Osteoblast (primary cell): ENCODE results near the gene NOP14. TPM values are rescaled to one million over a fixed set of nuclear protein-coding genes. Genes with fewer than 3 reads are reported as not detected.

Experiments used
- DNase-seq: peaks from one replicate; pipeline ENCODE4 v3.0.0; 2011; ENCODE audit warnings: low spot score, mixed read lengths; ENCODE audit not compliant: insufficient read length; ENCODE audit errors: missing footprints
- H2AFZ ChIP-seq: 2 replicates; pipeline ENCODE4 v1.6.0; 2011; ENCODE audit warnings: mild to moderate bottlenecking, low read length
- H3K27ac ChIP-seq: 2 replicates; pipeline ENCODE4 v1.5.1; 2011; ENCODE audit warnings: mild to moderate bottlenecking, low read depth, low read length, moderate library complexity
- H3K27me3 ChIP-seq: 2 replicates; pipeline ENCODE4 v1.6.0; 2012; ENCODE audit warnings: mild to moderate bottlenecking, control low read depth, inconsistent platforms, low read length, moderate library complexity; ENCODE audit not compliant: insufficient read depth
- H3K36me3 ChIP-seq: 2 replicates; pipeline ENCODE4 v1.5.1; 2011; ENCODE audit warnings: mild to moderate bottlenecking, low read length, control low read depth, moderate library complexity; ENCODE audit not compliant: insufficient read depth
- H3K4me1 ChIP-seq: 2 replicates; pipeline ENCODE4 v1.5.1; 2011; ENCODE audit warnings: mild to moderate bottlenecking, low read length, control low read depth, moderate library complexity; ENCODE audit not compliant: insufficient read depth
- H3K4me2 ChIP-seq: 2 replicates; pipeline ENCODE4 v1.6.0; 2011; ENCODE audit warnings: mild to moderate bottlenecking, low read length; ENCODE audit not compliant: insufficient read depth
- H3K4me3 ChIP-seq: fragments of 200-600 bp; sonication (generic); 3 replicates; pipeline ENCODE4 v1.5.1; 2012; ENCODE audit warnings: mild to moderate bottlenecking, low read length, inconsistent platforms; ENCODE audit not compliant: insufficient read depth
- H3K79me2 ChIP-seq: 2 replicates; pipeline ENCODE4 v1.6.0; 2012; ENCODE audit warnings: mild to moderate bottlenecking, low read length, control low read depth, inconsistent platforms; ENCODE audit not compliant: insufficient read depth
- H3K9me3 ChIP-seq: 2 replicates; pipeline ENCODE4 v1.5.1; 2011; ENCODE audit warnings: low read depth, low read length, control low read depth
- H4K20me1 ChIP-seq: 2 replicates; pipeline ENCODE4 v1.6.0; 2012; ENCODE audit warnings: mild to moderate bottlenecking, low read length, control low read depth; ENCODE audit not compliant: insufficient read depth
- total RNA-seq: library from RNA; depleted of rRNA; stranded (reverse); fragments of >200 nt; gene quantifications from 2 replicates; pipeline ENCODE4 v1.2.3, GENCODE V29; 2012
- TF ChIP-seq, protein P1 (sequence below): IDR thresholded peaks from 2 replicates; pipeline ENCODE4 v1.5.1; 2011; ENCODE audit warnings: mild to moderate bottlenecking, low read depth, low read length, moderate library complexity; ENCODE audit errors: extremely low read depth

NOP14 gene
- total RNA-seq, 1 donor = 30.0 TPM

DNA sequence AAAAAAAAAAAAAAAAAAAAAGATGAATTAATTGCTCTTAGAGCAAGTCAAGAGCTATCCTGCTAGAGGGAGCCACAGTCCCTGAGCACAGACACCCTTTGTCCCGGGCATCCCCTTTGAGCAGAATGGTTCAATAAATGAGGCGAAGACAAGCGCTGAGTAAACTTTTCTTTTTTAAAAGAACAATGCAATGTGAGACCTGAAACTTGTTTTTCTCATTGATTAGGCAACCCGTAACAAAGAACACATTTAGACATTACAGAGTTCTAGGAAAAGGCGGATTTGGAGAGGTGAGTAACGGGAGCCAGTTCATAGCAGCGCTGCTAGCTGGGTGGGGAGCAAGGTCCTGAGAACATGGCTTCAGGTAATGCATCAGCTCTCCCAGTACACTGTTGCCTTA is 46.2 kb upstream of the NOP14 start:
- Histone ChIP-seq H3K9me3 (no peaks in the 10 kb centered on the region), H3K4me2 (no peak overlapping the region), H3K27me3 (no peaks in the 10 kb centered on the region), H3K4me3 (no peak overlapping the region), H3K4me1 (peaks cover 9% of the 10 kb centered on the region), H3K27ac (no peak overlapping the region), H3K79me2 (no peaks in the 10 kb centered on the region), H2AFZ (no peak overlapping the region), H3K36me3 (no peaks in the 10 kb centered on the region), H4K20me1 (no peaks in the 10 kb centered on the region)
- no peak for DNase-seq
- TF ChIP-seq, protein P1, sequence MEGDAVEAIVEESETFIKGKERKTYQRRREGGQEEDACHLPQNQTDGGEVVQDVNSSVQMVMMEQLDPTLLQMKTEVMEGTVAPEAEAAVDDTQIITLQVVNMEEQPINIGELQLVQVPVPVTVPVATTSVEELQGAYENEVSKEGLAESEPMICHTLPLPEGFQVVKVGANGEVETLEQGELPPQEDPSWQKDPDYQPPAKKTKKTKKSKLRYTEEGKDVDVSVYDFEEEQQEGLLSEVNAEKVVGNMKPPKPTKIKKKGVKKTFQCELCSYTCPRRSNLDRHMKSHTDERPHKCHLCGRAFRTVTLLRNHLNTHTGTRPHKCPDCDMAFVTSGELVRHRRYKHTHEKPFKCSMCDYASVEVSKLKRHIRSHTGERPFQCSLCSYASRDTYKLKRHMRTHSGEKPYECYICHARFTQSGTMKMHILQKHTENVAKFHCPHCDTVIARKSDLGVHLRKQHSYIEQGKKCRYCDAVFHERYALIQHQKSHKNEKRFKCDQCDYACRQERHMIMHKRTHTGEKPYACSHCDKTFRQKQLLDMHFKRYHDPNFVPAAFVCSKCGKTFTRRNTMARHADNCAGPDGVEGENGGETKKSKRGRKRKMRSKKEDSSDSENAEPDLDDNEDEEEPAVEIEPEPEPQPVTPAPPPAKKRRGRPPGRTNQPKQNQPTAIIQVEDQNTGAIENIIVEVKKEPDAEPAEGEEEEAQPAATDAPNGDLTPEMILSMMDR = peak; percentile 16

DNA sequence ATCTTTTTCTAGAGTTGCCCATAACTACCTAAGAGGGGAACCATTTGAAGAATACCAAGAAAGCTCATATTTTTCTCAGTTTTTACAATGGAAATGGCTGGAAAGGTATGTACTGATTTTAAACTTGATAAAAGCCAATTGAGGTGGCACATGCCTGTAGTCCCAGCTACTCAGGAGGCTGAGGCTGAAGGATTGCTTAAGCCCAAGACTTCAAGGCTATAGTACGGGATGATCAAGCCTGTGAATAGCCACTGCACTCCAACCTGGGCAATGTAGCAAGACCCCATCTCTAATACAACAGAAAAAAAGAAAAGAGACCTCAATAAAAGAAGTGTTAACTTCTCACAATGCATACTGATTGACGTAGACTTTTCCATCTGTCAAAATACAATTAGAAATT is 44.5 kb upstream of the NOP14 start:
- Histone ChIP-seq H3K4me3 (no peak overlapping the region), H3K4me2 (no peak overlapping the region), H3K27ac (no peak overlapping the region), H3K79me2 (no peaks in the 10 kb centered on the region), H3K36me3 (no peaks in the 10 kb centered on the region), H4K20me1 (no peaks in the 10 kb centered on the region), H3K9me3 (no peaks in the 10 kb centered on the region), H2AFZ (no peak overlapping the region), H3K4me1 (peaks cover 9% of the 10 kb centered on the region), H3K27me3 (no peaks in the 10 kb centered on the region)
- TF ChIP-seq, protein P1 = no peak
- no peak for DNase-seq

DNA sequence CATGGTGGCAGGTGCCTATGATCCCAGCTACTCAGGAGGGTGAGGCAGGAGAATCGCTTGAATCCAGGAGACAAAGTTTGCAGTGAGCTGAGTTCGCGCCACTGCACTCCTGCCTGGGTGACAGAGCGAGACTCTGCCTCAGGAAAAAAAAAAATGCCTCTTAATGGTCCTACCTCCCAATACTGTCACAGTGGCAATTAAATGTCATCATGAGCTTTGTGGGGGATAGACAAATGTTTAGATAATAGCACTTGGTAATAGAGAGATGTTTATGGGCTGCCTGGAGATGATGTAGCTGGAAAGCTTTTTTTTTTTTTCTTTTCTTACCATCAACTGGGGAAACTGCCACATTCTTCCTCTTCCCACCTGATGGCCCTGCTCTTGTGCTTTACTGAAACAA is 33.2 kb upstream of the NOP14 start:
- Histone ChIP-seq H3K27me3 (no peaks in the 10 kb centered on the region), H3K79me2 (no peaks in the 10 kb centered on the region)

DNA sequence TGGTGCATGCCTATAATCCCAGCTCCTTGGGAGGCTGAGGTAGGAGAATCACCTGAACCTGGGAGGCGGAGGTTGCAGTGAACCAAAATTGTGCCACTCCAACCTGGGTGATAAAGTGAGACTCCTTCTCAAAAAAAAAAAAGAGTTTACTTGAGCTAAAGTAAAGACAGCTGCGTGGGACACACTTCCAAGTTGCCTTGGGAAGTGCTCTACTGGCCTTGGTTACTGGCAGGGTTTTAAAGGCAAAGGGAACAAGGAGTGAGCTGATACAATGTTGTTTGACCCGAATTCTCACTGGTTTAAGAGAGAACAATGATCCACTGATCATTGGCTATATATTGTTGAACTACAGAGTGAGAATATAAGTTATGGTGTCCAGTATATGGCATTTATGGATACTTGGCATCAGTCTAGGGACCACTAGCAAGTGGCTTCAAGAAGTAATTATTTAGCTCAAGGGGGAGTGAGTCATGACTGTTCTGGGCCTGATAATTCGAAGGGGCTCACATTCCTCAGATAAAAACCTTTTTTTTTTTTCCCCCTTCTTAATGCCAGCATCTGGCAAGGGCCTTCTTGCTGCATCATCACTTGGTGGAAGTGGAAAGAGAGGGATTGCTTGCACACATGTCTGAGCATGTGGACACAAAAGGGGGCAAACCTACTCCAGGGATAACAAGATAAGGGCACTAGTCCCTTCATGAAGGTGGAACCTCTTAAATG is 32.5 kb upstream of the NOP14 start:
- no peak overlapping the region for H3K4me2 ChIP-seq
- H3K27ac ChIP-seq = no peak overlapping the region
- H3K4me1 ChIP-seq = no peaks in the 10 kb centered on the region
- H4K20me1 ChIP-seq = no peaks in the 10 kb centered on the region
- H3K9me3 ChIP-seq = no peaks in the 10 kb centered on the region
- no peak for DNase-seq
- no peak overlapping the region for H2AFZ ChIP-seq
- no peak overlapping the region for H3K4me3 ChIP-seq
- no peaks in the 10 kb centered on the region for H3K36me3 ChIP-seq
- H3K27me3 ChIP-seq = no peaks in the 10 kb centered on the region
- H3K79me2 ChIP-seq = no peaks in the 10 kb centered on the region
- TF ChIP-seq, protein P1 = no peak

More for the DNA sequence above, 33.2 kb upstream of the NOP14 start:
- Histone ChIP-seq H3K4me2 (no peak overlapping the region), H4K20me1 (no peaks in the 10 kb centered on the region), H3K9me3 (no peaks in the 10 kb centered on the region), H3K4me3 (no peak overlapping the region), H2AFZ (no peak overlapping the region), H3K4me1 (no peaks in the 10 kb centered on the region), H3K36me3 (no peaks in the 10 kb centered on the region), H3K27ac (no peak overlapping the region)
- no peak for DNase-seq
- TF ChIP-seq, protein P1 = no peak
